EH (cell line): Measurements from ENCODE around the gene DISP2.
A peak's percentile ranks its signal among the peaks of the same experiment; 100 is the strongest.

Experiments used
- DNase-seq: peaks from one replicate; pipeline ENCODE4 v3.0.0-alpha.2; 2015; ENCODE audit warnings: low read depth

DISP2 gene, protein sequence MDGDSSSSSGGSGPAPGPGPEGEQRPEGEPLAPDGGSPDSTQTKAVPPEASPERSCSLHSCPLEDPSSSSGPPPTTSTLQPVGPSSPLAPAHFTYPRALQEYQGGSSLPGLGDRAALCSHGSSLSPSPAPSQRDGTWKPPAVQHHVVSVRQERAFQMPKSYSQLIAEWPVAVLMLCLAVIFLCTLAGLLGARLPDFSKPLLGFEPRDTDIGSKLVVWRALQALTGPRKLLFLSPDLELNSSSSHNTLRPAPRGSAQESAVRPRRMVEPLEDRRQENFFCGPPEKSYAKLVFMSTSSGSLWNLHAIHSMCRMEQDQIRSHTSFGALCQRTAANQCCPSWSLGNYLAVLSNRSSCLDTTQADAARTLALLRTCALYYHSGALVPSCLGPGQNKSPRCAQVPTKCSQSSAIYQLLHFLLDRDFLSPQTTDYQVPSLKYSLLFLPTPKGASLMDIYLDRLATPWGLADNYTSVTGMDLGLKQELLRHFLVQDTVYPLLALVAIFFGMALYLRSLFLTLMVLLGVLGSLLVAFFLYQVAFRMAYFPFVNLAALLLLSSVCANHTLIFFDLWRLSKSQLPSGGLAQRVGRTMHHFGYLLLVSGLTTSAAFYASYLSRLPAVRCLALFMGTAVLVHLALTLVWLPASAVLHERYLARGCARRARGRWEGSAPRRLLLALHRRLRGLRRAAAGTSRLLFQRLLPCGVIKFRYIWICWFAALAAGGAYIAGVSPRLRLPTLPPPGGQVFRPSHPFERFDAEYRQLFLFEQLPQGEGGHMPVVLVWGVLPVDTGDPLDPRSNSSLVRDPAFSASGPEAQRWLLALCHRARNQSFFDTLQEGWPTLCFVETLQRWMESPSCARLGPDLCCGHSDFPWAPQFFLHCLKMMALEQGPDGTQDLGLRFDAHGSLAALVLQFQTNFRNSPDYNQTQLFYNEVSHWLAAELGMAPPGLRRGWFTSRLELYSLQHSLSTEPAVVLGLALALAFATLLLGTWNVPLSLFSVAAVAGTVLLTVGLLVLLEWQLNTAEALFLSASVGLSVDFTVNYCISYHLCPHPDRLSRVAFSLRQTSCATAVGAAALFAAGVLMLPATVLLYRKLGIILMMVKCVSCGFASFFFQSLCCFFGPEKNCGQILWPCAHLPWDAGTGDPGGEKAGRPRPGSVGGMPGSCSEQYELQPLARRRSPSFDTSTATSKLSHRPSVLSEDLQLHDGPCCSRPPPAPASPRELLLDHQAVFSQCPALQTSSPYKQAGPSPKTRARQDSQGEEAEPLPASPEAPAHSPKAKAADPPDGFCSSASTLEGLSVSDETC (N-terminal part only)

GRCh38 chr15:40357723-40358470, at the start of gene DISP2:
Gene DISP2, plus strand, starts transcription at chr15:40358219. Its CDS starts 103 bp downstream, at chr15:40358322.
- DNase-seq = peak; percentile 86

GRCh38 chr15:40309344-40309862, 48.6 kb upstream of the DISP2 start:
- no peak for DNase-seq

DNA sequence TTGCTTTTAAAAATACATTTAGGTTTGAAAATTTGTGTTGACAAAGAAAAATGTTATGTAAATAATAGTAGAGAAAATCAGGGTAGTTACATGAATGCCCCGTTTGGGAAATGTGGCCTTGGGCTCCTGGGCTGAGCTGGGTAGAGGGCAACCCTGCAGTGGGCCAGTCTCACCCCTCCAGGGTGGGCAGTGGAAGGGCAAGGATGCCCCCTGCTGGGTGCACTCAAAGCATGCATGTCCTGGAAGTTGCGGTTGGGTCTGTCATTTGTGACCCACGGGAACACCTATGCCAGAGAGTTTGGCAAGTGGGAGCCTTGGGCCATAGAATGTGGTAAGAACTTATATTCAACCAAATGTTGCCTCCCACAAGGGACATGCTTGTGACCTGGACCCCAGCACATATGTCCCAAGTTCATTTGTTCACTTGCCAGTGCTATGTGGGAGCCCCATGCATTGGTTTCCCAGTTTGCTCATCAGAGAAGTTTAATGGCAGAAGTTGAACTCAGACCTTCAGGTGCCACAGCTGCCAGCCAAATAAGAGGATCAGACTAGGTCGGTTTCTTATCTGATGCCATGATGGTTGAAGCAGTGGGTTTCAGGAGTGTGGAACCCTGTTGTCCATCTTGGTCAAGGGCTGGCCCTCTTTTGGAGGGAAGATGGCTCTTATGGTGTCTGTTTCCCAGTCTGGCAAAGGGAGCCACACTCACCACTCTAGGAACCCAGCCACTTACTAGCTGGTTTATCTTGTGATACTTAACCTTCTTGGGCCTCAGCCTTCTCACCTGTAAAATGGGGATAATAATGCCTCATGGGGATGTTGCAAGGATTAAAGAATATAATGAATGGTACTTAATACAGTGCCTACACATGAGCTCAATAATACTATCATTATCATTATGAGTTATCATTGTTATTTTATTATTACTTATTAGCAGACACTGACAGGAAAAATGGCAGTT, 47.7 kb upstream of the DISP2 start:
- DNase-seq = peak; percentile 52

DNA sequence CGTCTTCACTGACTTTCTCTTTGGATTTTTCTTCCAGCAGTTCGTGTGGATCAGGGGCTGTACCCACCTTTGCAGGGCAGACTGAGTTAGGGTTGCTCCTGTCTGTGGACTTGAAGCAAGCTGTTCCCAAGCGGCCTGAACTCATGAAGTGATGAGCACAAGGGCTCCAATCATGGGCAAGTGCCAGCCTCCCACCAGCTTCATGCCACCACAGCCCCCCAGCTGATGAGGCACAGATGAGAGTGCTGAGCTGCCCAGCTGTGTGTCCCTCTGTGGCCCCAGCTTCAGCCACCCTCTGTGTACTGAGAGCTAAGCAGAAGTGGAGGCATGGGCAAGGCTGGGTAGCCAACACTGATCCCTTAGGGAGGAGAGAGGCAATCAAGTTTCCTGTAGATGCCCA, 47.0 kb upstream of the DISP2 start:
- no peak for DNase-seq

GRCh38 chr15:40312370-40313158, 45.5 kb upstream of the DISP2 start:
- no peak for DNase-seq

- DNase-seq = peak; percentile 61
These were observed 44.3 kb upstream of the DISP2 start for GRCh38 chr15:40313531-40314398.

GRCh38 chr15:40314723-40315276, 43.2 kb upstream of the DISP2 start:
- DNase-seq = peak; percentile 81

DNA sequence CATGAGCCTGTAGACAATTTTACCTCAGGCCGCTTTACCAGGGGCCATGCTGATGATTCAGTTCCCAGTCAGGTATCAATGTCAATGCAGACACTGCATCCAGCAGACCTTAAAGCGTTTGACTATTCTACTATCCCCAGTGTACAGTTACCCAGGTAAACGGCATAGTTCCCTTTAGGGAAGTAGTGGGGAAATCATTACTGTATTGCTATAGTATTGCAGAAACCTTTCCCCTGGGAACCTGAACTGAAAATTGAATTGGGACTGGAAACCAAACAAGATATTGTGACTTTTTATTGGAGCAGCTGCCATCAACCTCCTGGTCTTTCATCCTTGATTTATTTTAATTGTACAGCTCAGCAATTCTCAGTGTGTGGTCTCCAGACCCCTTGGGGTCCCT, 41.1 kb upstream of the DISP2 start:
- no peak for DNase-seq

- DNase-seq = no peak
These were observed 40.4 kb upstream of the DISP2 start for GRCh38 chr15:40317580-40317979.

- DNase-seq = no peak
These were observed 37.6 kb upstream of the DISP2 start for GRCh38 chr15:40320409-40320808.

DNA sequence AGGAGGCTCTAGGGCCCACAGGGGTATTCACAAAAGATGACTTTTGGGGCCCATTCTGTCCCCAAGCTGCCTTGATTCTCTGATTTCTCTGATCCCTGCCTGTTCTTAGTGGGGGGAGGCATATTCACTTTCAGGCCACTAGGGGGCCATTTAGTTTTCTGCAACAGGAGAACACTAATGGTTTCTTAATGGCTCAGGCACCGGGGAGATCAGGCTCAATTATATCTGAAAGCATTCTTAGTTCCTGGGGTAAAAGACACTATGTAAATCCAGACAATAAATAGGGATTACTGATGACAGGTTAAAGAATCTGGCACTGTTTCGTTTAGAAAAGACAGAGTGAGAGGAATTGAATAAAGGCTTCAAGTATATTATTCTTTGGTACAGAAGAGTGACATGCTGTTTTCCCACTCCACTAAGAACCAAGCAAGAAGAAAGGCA, 37.1 kb upstream of the DISP2 start:
- peak; percentile 74 for DNase-seq

- peak; percentile 69 for DNase-seq
These were observed 35.3 kb upstream of the DISP2 start for GRCh38 chr15:40322531-40323238.

DNA sequence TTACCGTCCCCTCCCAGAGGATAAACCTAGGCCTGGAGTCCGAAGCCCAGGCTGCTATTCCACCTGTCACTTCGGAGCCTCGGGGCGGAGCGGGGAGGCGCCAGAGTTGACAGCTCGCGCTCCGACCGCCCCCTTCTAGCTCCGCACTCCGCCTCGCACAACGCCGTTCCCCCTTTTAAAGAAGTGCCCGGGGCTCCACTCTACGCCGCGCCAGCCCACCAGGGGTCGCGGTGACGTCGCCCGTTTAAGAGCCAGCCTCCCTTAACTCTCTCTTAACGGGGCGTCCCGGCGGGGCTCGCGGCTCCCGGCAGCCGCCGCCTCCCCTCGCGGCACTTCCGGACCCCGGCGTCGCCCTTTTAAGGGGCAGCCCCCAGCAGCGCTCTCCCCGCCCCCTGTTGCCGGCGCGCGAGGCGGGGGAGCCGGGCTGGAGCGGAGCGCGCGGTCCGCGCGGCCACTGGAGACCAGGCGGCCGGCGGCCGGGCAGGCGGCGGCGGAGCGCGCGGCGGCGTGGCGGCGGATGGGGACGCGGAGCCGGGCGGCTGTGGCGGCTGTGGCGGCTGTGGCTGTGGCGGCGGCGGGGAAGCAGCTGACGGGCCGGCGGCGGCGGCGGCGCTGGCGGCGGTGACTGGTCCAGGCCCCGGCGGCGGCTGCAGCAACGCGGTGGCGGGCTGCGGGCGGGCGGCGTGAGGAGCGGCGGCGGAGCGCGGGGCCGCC, 34.6 kb upstream of the DISP2 start, which contains the start of gene INAFM2:
TSS of gene INAFM2 (plus strand) at position 454 of the 714 bp plus-strand sequence. CDS start 364 bp downstream, outside the sequence.
- DNase-seq = peak; percentile 96

GRCh38 chr15:40323953-40324937, 33.8 kb upstream of the DISP2 start:
- DNase-seq = peak; percentile 43

GRCh38 chr15:40325188-40325587, 32.8 kb upstream of the DISP2 start:
- peak; percentile 58 for DNase-seq
